GM23338 (cell line): Measurements from ENCODE around the gene ERLEC1. TPM values are rescaled to one million over a fixed set of nuclear protein-coding genes. Genes with fewer than 3 reads are reported as not detected.

Experiments used
- ATAC-seq: fragments of 200-7000 bp; cut with Tn5 transposase; 3 replicates; pipeline ENCODE4 v1.9.1; 2020
- DNase-seq: peaks from one replicate; pipeline ENCODE4 v3.0.0-alpha.2; 2015; ENCODE audit warnings: low spot score
- H2AFZ ChIP-seq: fragments of 200-600 bp; sonication (generic); 2 replicates; pipeline ENCODE4 v1.8.0; 2016; ENCODE audit warnings: antibody characterized with exemption, mild to moderate bottlenecking, moderate library complexity
- H3F3A ChIP-seq: fragments of 200-600 bp; sonication (generic); replicated peaks from 2 replicates; pipeline ENCODE4 v1.8.0; 2017; ENCODE audit warnings: antibody characterized with exemption, mixed run types, low read depth
- H3K27ac ChIP-seq: fragments of 200-600 bp; sonication (generic); 2 replicates; pipeline ENCODE4 v1.6.1; 2016; ENCODE audit warnings: low read depth
- H3K27me3 ChIP-seq: fragments of 200-600 bp; sonication (generic); 2 replicates; pipeline ENCODE4 v1.8.0; 2016; ENCODE audit warnings: mild to moderate bottlenecking, mixed run types, moderate library complexity; ENCODE audit not compliant: insufficient read depth
- H3K36me3 ChIP-seq: fragments of 200-600 bp; sonication (generic); 2 replicates; pipeline ENCODE4 v1.8.0; 2016; ENCODE audit warnings: mild to moderate bottlenecking; ENCODE audit not compliant: insufficient read depth
- H3K4me1 ChIP-seq: fragments of 200-600 bp; sonication (generic); 2 replicates; pipeline ENCODE4 v1.8.0; 2016; ENCODE audit warnings: mild to moderate bottlenecking, moderate library complexity; ENCODE audit not compliant: insufficient read depth
- H3K4me2 ChIP-seq: fragments of 200-600 bp; sonication (generic); 2 replicates; pipeline ENCODE4 v1.7.1; 2017; ENCODE audit warnings: mixed run types
- H3K4me3 ChIP-seq: fragments of 200-600 bp; sonication (generic); 2 replicates; pipeline ENCODE4 v1.6.1; 2016; ENCODE audit warnings: mixed run types
- H3K79me2 ChIP-seq: fragments of 200-600 bp; sonication (generic); replicated peaks from 2 replicates; pipeline ENCODE4 v1.8.0; 2017; ENCODE audit warnings: mild to moderate bottlenecking; ENCODE audit not compliant: insufficient read depth
- H3K9me2 ChIP-seq: fragments of 200-600 bp; sonication (generic); 2 replicates; pipeline ENCODE4 v1.8.0; 2017; ENCODE audit not compliant: insufficient read depth
- H4K20me1 ChIP-seq: fragments of 200-600 bp; sonication (generic); replicated peaks from 2 replicates; pipeline ENCODE4 v1.8.0; 2017; ENCODE audit warnings: mild to moderate bottlenecking; ENCODE audit not compliant: insufficient read depth
- H3K27ac Mint-ChIP-seq: 2 replicates; pipeline ENCODE4 v1.8.0; 2020; ENCODE audit warnings: inconsistent platforms, mild to moderate bottlenecking, moderate library complexity, mixed read lengths
- H3K27me3 Mint-ChIP-seq: 3 replicates; pipeline ENCODE4 v1.8.0; 2022; ENCODE audit warnings: low read depth, mild to moderate bottlenecking, moderate library complexity, mixed read lengths, inconsistent platforms; ENCODE audit not compliant: insufficient read depth, poor library complexity
- H3K36me3 Mint-ChIP-seq: 3 replicates; pipeline ENCODE4 v1.8.0; 2021; ENCODE audit warnings: low read depth, mild to moderate bottlenecking, inconsistent platforms, moderate library complexity, mixed read lengths
- H3K4me1 Mint-ChIP-seq: 3 replicates; pipeline ENCODE4 v1.8.0; 2020; ENCODE audit warnings: mild to moderate bottlenecking, inconsistent platforms, mixed read lengths
- H3K4me3 Mint-ChIP-seq: 3 replicates; pipeline ENCODE4 v1.8.0; 2021; ENCODE audit warnings: moderate library complexity, mild to moderate bottlenecking, inconsistent platforms, mixed read lengths
- H3K9me3 Mint-ChIP-seq: 3 replicates; pipeline ENCODE4 v1.8.0; 2020; ENCODE audit warnings: moderate library complexity, mild to moderate bottlenecking, inconsistent platforms, mixed read lengths
- CREB1 ChIP-seq: fragments of 250-450 bp; sonication (Bioruptor Pico); IDR thresholded peaks from 2 replicates; pipeline ENCODE4 v1.5.0; 2020; ENCODE audit warnings: low read depth, mild to moderate bottlenecking, moderate library complexity
- CTCF ChIP-seq, 2 experiments: fragments of 200-600 bp in 1 of 2; sonication (generic) in 1 of 2; conservative IDR thresholded peaks; 2 replicates each; pipeline versions ENCODE4 v1.5.1 to v1.6.1; 2016 to 2017; ENCODE audit warnings: antibody characterized with exemption in 2 of 2, low read depth in 2 of 2, mild to moderate bottlenecking in 2 of 2, moderate library complexity in 1 of 2
- ETS1 ChIP-seq: IDR thresholded peaks from 2 replicates; pipeline ENCODE4 v1.6.1; 2016; ENCODE audit warnings: antibody characterized with exemption
- EZH2 ChIP-seq: fragments of 200-600 bp; sonication (generic); IDR thresholded peaks from one replicate; pipeline ENCODE4 v1.8.0; 2017; ENCODE audit warnings: antibody characterized with exemption, mild to moderate bottlenecking, low read depth; ENCODE audit not compliant: unreplicated experiment
- EZH2phosphoT487 ChIP-seq: fragments of 200-600 bp; sonication (generic); IDR thresholded peaks from one replicate; pipeline ENCODE4 v1.8.1; 2018; ENCODE audit warnings: antibody characterized with exemption; ENCODE audit not compliant: unreplicated experiment
- JUNB ChIP-seq: IDR thresholded peaks from one replicate; pipeline ENCODE4 v1.6.1; 2016; ENCODE audit warnings: antibody characterized with exemption; ENCODE audit not compliant: unreplicated experiment
- NANOG ChIP-seq: IDR thresholded peaks from 2 replicates; pipeline ENCODE4 v1.6.1; 2016; ENCODE audit warnings: antibody characterized with exemption, borderline replicate concordance
- POLR2AphosphoS5 ChIP-seq: IDR thresholded peaks from 2 replicates; pipeline ENCODE4 v1.6.1; 2016; ENCODE audit warnings: antibody characterized with exemption, low read depth
- REST ChIP-seq: IDR thresholded peaks from one replicate; pipeline ENCODE4 v1.6.1; 2018; ENCODE audit warnings: antibody characterized with exemption; ENCODE audit not compliant: unreplicated experiment
- STAT1 ChIP-seq: IDR thresholded peaks from one replicate; pipeline ENCODE4 v1.6.1; 2016; ENCODE audit warnings: antibody characterized with exemption; ENCODE audit not compliant: unreplicated experiment
- ZNF114 ChIP-seq: fragments of 250-450 bp; sonication (Bioruptor Pico); IDR thresholded peaks from 2 replicates; pipeline ENCODE4 v1.5.0; 2020; ENCODE audit warnings: mild to moderate bottlenecking, moderate library complexity
- ZNF331 ChIP-seq: fragments of 250-450 bp; sonication (Bioruptor Pico); IDR thresholded peaks from 2 replicates; pipeline ENCODE4 v1.5.0; 2020; ENCODE audit warnings: low read depth, mild to moderate bottlenecking, moderate library complexity
- ZNF462 ChIP-seq: fragments of 250-450 bp; sonication (Bioruptor Pico); IDR thresholded peaks from 2 replicates; pipeline ENCODE4 v1.5.0; 2020; ENCODE audit warnings: mild to moderate bottlenecking, moderate library complexity
- polyA plus RNA-seq: library from polyadenylated mRNA; unstranded; fragments of >200 nt; fragmentation: Nextera tagmentation; extraction: Ambion mirVana; gene quantifications from 2 replicates; pipeline ENCODE4 v1.2.1, GENCODE V29; 2016
- total RNA-seq: library from RNA; depleted of rRNA; stranded (reverse); fragments of >200 nt; shearing (Covaris generic); gene quantifications from 2 replicates; pipeline ENCODE4 v1.2.3, GENCODE V29; 2014

Gene ERLEC1
- total and polyA plus RNA-seq, 2 experiments from 2014 or later = 35.0 to 41.2 TPM

GRCh38 chr2:53737091-53737490, 49.8 kb upstream of the ERLEC1 start (continued):
- TF ChIP-seq POLR2AphosphoS5 (no peak), JUNB (no peak)

GRCh38 chr2:53739032-53739431, 47.8 kb upstream of the ERLEC1 start:
- no peaks in the 10 kb centered on the region for H3K4me1 Mint-ChIP-seq
- H3K27me3 Mint-ChIP-seq = no peaks in the 10 kb centered on the region
- Histone ChIP-seq H3K9me2 (no peaks in the 10 kb centered on the region), H3K4me2 (no peak overlapping the region), H3K79me2 (no peaks in the 10 kb centered on the region), H3K27ac (0 out of 2 replicates have a peak overlapping the region, but pooled peaks have one; percentile 7), H3F3A (no peaks in the 10 kb centered on the region), H3K27me3 (no peaks in the 10 kb centered on the region), H3K4me3 (no peak overlapping the region), H4K20me1 (no peaks in the 10 kb centered on the region; the same call in 1 of the 2 replicates), H2AFZ (no peak overlapping the region), H3K36me3 (no peaks in the 10 kb centered on the region; the same call in 1 of the 2 replicates), H3K4me1 (no peaks in the 10 kb centered on the region)
- no peak overlapping the region for H3K4me3 Mint-ChIP-seq
- peaks cover 15% of the 10 kb centered on the region for H3K36me3 Mint-ChIP-seq
- peaks cover 5% of the 10 kb centered on the region; the same call in 2 of the 3 replicates for H3K9me3 Mint-ChIP-seq
- TF ChIP-seq NANOG (no peak), EZH2 (no peak), CREB1 (CRISPR knock-in tag) (no peak), POLR2AphosphoS5 (no peak), EZH2phosphoT487 (no peak), JUNB (no peak), ZNF331 (CRISPR knock-in tag) (no peak), ZNF462 (no peak), STAT1 (no peak), ETS1 (no peak), ZNF114 (CRISPR knock-in tag) (no peak), CTCF (conservative IDR thresholded peaks at IDR 0.05; ENCODE audit: low read depth in 2 of 2) (no peak), REST (no peak)
- ATAC-seq (no peak), DNase-seq (peak; percentile 14)
- no peak overlapping the region for H3K27ac Mint-ChIP-seq
